Smooth muscle cell (in vitro differentiated cells): ENCODE data around the gene SLC31A2. TPM values are rescaled to one million over a fixed set of nuclear protein-coding genes. Genes with fewer than 3 reads are reported as not detected.

ENCODE experiments used
- DNase-seq: peaks from one replicate; lab custom pipeline; 2025; ENCODE audit not compliant: unreplicated experiment; lab: John Stamatoyannopoulos, UW
- H2AFZ ChIP-seq: fragments of 200-600 bp; sonication (generic); 2 replicates; pipeline ENCODE4 v1.6.0; 2016; ENCODE audit warnings: antibody characterized with exemption, low read depth, mild to moderate bottlenecking
- H3F3A ChIP-seq: fragments of 200-600 bp; sonication (generic); 2 replicates; pipeline ENCODE4 v1.6.0; 2017; ENCODE audit warnings: antibody characterized with exemption, low read depth
- H3K27ac ChIP-seq: fragments of 200-600 bp; sonication (generic); 2 replicates; pipeline ENCODE4 v1.5.1; 2016; ENCODE audit warnings: low read depth, mild to moderate bottlenecking
- H3K27me3 ChIP-seq: fragments of 200-600 bp; sonication (generic); 2 replicates; pipeline ENCODE4 v1.6.1; 2016; ENCODE audit warnings: low read depth, mild to moderate bottlenecking
- H3K36me3 ChIP-seq: fragments of 200-600 bp; sonication (generic); 2 replicates; pipeline ENCODE4 v1.5.1; 2016; ENCODE audit warnings: low read depth
- H3K4me1 ChIP-seq: fragments of 200-600 bp; sonication (generic); 2 replicates; pipeline ENCODE4 v1.5.1; 2016; ENCODE audit warnings: low read depth
- H3K4me2 ChIP-seq: fragments of 200-600 bp; sonication (generic); 2 replicates; pipeline ENCODE4 v1.6.0; 2016; ENCODE audit warnings: mild to moderate bottlenecking
- H3K4me3 ChIP-seq: fragments of 200-600 bp; sonication (generic); 2 replicates; pipeline ENCODE4 v1.5.1; 2016; ENCODE audit warnings: mild to moderate bottlenecking
- H3K79me2 ChIP-seq: fragments of 200-600 bp; sonication (generic); 2 replicates; pipeline ENCODE4 v1.6.0; 2016; ENCODE audit warnings: low read depth, mild to moderate bottlenecking
- H3K9ac ChIP-seq: fragments of 200-600 bp; sonication (generic); 2 replicates; pipeline ENCODE4 v1.6.0; 2016; ENCODE audit warnings: low read depth
- H3K9me3 ChIP-seq: fragments of 200-600 bp; sonication (generic); replicated peaks from 2 replicates; pipeline ENCODE4 v1.5.1; 2016; ENCODE audit warnings: low read depth
- H4K20me1 ChIP-seq: fragments of 200-600 bp; sonication (generic); 2 replicates; pipeline ENCODE4 v1.6.0; 2016; ENCODE audit warnings: low read depth
- CTCF ChIP-seq: fragments of 200-600 bp; sonication (generic); IDR thresholded peaks from 2 replicates; pipeline ENCODE4 v1.5.1; 2017; ENCODE audit warnings: borderline replicate concordance, mild to moderate bottlenecking, antibody characterized with exemption; ENCODE audit not compliant: insufficient read depth, poor library complexity, severe bottlenecking
- WGBS: methylation state at CpG from one replicate; pipeline ENCODE4 v1.1.7; 2016; ENCODE audit warnings: low lambda C conversion rate; 5-methylcytosine and 5-hydroxymethylcytosine counted together
- polyA plus RNA-seq: library from polyadenylated mRNA; unstranded; fragments of >200 nt; fragmentation: Nextera tagmentation; extraction: Ambion mirVana; gene quantifications from 2 replicates; pipeline ENCODE4 v1.2.1, GENCODE V29; 2016
- total RNA-seq: library from RNA; depleted of rRNA; stranded (reverse); fragments of >200 nt; gene quantifications from 2 replicates; pipeline ENCODE4 v1.2.3, GENCODE V29; 2014

Gene SLC31A2
- total and polyA plus RNA-seq, 2 experiments from 2014 or later = 4.8 to 9.1 TPM

- WGBS = 93% methylated on average over 4 of the region's 4 CpGs
- no peak overlapping the region for H3K9ac ChIP-seq
- TF ChIP-seq CTCF = no peak
- H3K9me3 ChIP-seq = no peaks in the 10 kb centered on the region
- no peak overlapping the region for H3K4me2 ChIP-seq
- no peaks in the 10 kb centered on the region for H3K27me3 ChIP-seq
- DNase-seq = no peak
- no peaks in the 10 kb centered on the region for H3K79me2 ChIP-seq
- H3K4me3 ChIP-seq = no peak overlapping the region
- peaks cover 13% of the 10 kb centered on the region for H3K36me3 ChIP-seq
- no peak overlapping the region for H3K27ac ChIP-seq
- no peaks in the 10 kb centered on the region for H3F3A ChIP-seq
- H3K4me1 ChIP-seq = no peaks in the 10 kb centered on the region
- no peaks in the 10 kb centered on the region for H4K20me1 ChIP-seq
- no peak overlapping the region for H2AFZ ChIP-seq
Observed at GRCh38 chr9:113164536-113165300, 13.9 kb downstream of the SLC31A2 start.

- WGBS = 94% methylated on average over 4 of the region's 4 CpGs
- Histone ChIP-seq H4K20me1 (no peaks in the 10 kb centered on the region), H3K4me1 (no peaks in the 10 kb centered on the region), H3K79me2 (no peaks in the 10 kb centered on the region), H3F3A (no peaks in the 10 kb centered on the region), H3K27ac (no peak overlapping the region), H3K4me3 (no peak overlapping the region), H2AFZ (no peak overlapping the region), H3K27me3 (no peaks in the 10 kb centered on the region), H3K36me3 (peaks cover 20% of the 10 kb centered on the region), H3K9ac (no peak overlapping the region), H3K9me3 (no peaks in the 10 kb centered on the region), H3K4me2 (no peak overlapping the region)
- no peak for DNase-seq
- TF ChIP-seq CTCF = no peak
Observed at GRCh38 chr9:113166039-113166438, 15.2 kb downstream of the SLC31A2 start.

GRCh38 chr9:113168809-113169208 lies 18.0 kb downstream of the SLC31A2 start:
- H4K20me1 ChIP-seq = no peaks in the 10 kb centered on the region
- H3K36me3 ChIP-seq = peaks cover 35% of the 10 kb centered on the region
- H3K79me2 ChIP-seq = no peaks in the 10 kb centered on the region

More at GRCh38 chr9:113168809-113169208, 18.0 kb downstream of the SLC31A2 start:
- H3K27ac ChIP-seq = no peak overlapping the region
- H3K9me3 ChIP-seq = no peaks in the 10 kb centered on the region
- H2AFZ ChIP-seq = no peak overlapping the region
- no peak overlapping the region for H3K4me3 ChIP-seq
- H3F3A ChIP-seq = no peaks in the 10 kb centered on the region
- over 99% methylated on average over 5 of the region's 5 CpGs for WGBS
- DNase-seq = no peak
- no peaks in the 10 kb centered on the region for H3K4me1 ChIP-seq
- H3K9ac ChIP-seq = no peak overlapping the region
- no peak overlapping the region for H3K4me2 ChIP-seq
- TF ChIP-seq CTCF = no peak
- no peaks in the 10 kb centered on the region for H3K27me3 ChIP-seq
